GM21515 (cell line): ENCODE data around the gene SPATA6L.

Experiments used
- ATAC-seq: cut with Tn5 transposase; IDR thresholded peaks from one replicate; pipeline ENCODE4 v1.9.1; 2021; ENCODE audit not compliant: unreplicated experiment

Gene SPATA6L

DNA sequence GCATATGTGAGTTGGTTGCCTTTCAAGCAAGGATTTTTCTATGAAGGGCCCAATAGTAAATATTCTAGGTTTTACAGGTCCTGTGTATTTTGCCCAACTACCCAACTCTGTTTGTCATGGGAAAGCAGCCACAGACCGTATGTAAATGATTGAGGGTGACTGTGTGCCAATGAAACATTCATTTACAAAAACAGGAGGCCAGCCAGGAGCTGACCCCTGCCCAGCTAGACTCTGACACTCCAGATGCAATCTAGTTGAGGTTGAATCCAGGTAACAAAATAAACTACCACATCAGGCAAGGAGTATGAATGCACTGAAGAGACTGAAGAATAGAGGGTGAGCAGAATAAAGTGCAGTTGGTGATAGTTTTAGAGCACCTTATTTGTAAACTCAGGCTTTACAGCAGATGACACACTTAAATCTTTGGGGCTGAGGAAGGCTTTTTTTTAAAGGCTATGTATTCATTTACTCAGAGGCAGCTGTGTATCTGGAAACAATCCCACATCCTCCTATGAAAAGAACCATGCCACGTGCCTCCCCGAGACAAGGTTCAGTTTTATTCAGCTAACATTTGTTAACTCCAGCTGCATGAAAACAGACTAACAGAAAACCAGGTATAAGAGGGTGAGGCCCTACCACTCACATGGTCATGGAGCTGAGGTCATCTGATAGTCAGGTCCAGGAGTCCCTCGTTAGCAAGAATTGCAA, 115.3 kb downstream of the SPATA6L start:
- ATAC-seq: no peak

DNA sequence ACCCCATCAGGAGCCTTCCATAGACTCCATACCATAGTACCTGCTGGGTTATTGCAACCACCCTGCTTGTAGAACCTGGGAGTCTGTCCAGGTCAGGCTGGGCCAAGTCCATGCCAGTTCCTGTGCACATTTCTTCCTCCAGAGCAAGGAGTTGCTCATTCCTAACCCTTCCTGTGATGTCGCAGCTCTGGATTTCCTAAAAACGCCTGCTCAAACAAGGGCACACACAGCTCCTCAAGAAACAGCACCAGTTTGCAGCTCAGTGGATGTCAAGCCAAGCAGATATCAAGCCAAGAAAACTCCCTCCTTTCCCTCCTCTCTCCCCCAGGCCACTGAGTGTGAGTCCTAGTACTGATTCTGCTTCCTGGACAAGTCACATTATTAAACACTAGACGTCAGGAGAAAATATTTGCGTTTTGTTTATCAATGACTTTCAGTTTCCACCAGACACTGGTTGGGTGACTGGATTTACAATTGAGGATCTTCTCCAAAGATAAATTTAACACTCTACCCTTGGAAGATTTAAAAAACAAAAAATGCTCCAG, 116.5 kb downstream of the SPATA6L start:
- no peak for ATAC-seq

DNA sequence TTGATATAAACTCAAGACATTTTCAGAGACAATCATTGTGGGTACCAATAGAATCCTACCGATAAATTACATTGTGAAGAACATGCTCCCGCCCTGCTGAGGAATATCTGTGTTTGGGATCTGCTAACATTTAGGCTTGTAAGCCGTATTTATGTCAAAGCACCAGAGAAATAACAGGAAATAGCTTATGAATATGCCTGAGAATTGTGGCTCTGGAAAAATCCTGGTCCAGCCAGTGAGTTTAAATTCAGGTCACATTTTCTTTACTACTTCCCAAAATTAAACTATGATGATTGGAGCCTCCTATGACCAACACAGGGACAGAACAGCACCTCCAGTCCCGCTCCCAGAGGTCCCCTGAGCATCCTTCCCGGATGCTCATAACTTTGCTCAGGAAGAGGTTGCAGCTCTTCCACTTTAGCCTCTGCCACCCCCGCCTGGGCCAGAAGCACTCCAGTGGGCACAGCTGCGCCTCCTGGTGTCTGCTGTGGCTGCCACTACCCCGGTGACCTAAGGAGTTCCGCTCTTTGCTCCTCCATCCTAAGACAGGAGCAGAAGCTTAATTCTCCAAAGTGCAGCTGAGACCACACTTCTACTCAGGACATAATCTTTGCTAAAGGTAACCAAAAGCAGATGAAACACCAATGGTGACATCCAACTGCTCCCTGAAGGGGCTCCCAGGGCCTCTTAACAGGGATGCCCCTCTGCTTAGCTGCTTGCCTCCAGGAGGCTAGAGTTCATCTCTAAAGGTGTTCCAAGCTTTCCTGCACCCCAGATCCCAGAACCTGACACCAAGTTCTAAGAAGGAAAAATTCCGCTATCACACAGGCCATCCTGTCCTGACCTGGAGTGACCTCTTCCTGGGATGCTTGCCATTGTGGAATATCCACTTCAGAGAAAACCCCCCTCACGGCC, 117.2 kb downstream of the SPATA6L start:
- no peak for ATAC-seq
